Neuronal stem cell (in vitro differentiated cells): ENCODE results near the gene OR2V1.
A peak's percentile ranks its signal among the peaks of the same experiment; 100 is the strongest.

Experiments
- DNase-seq: peaks from one replicate; pipeline ENCODE4 v3.0.0-alpha.2; 2013; ENCODE audit warnings: low spot score
- H2AFZ ChIP-seq: one replicate; pipeline ENCODE4 v1.6.1; 2013; ENCODE audit warnings: mild to moderate bottlenecking, low read length, inconsistent platforms
- H2AK5ac ChIP-seq: 2 replicates; pipeline ENCODE4 v1.6.1; 2013; ENCODE audit warnings: low read depth, mild to moderate bottlenecking, inconsistent platforms, low read length, moderate library complexity, mixed read lengths
- H2BK120ac ChIP-seq: 2 replicates; pipeline ENCODE4 v1.6.1; 2013; ENCODE audit warnings: low read depth, mild to moderate bottlenecking, inconsistent platforms, low read length, moderate library complexity, mixed read lengths
- H2BK12ac ChIP-seq: one replicate; pipeline ENCODE4 v1.6.1; 2013; ENCODE audit warnings: low read length, inconsistent platforms
- H2BK15ac ChIP-seq: 2 replicates; pipeline ENCODE4 v1.6.1; 2013; ENCODE audit warnings: mild to moderate bottlenecking, low read length, inconsistent platforms, mixed read lengths
- H2BK5ac ChIP-seq: one replicate; pipeline ENCODE4 v1.6.1; 2013; ENCODE audit warnings: inconsistent platforms, mild to moderate bottlenecking, low read length, moderate library complexity
- H3K14ac ChIP-seq: one replicate; pipeline ENCODE4 v1.6.1; 2013; ENCODE audit warnings: low read length, inconsistent platforms
- H3K18ac ChIP-seq: 2 replicates; pipeline ENCODE4 v1.6.1; 2013; ENCODE audit warnings: low read length, inconsistent platforms
- H3K23ac ChIP-seq: 2 replicates; pipeline ENCODE4 v1.6.1; 2013; ENCODE audit warnings: low read depth, mild to moderate bottlenecking, mixed read lengths, low read length, inconsistent platforms; ENCODE audit not compliant: poor library complexity
- H3K27ac ChIP-seq: replicated peaks from 3 replicates; pipeline ENCODE4 v1.5.1; 2013; ENCODE audit warnings: low read length, inconsistent platforms
- H3K27me3 ChIP-seq, 3 experiments: 2 replicates each; pipeline ENCODE4 v1.6.1; 2013; ENCODE audit warnings: low read length in 3 of 3, mild to moderate bottlenecking in 2 of 3, inconsistent platforms in 1 of 3, low read depth in 1 of 3, mixed read lengths in 1 of 3, moderate library complexity in 1 of 3; ENCODE audit not compliant: control insufficient read depth in 3 of 3, insufficient read depth in 3 of 3
- H3K36me3 ChIP-seq, 2 donors: replicated peaks in 1 of 2; 2 replicates each; pipeline ENCODE4 v1.6.1; 2013; ENCODE audit warnings: low read length in 2 of 2; ENCODE audit not compliant: control insufficient read depth in 2 of 2, insufficient read depth in 2 of 2
- H3K4ac ChIP-seq: 2 replicates; pipeline ENCODE4 v1.6.1; 2013; ENCODE audit warnings: inconsistent platforms, mild to moderate bottlenecking, low read length, moderate library complexity
- H3K4me1 ChIP-seq, 2 donors: 1 replicate in 1 of 2; 2 replicates in 1 of 2; pipeline ENCODE4 v1.6.1; 2013; ENCODE audit warnings: low read length in 2 of 2, low read depth in 1 of 2; ENCODE audit not compliant: control insufficient read depth in 2 of 2, insufficient read depth in 1 of 2
- H3K4me2 ChIP-seq: one replicate; pipeline ENCODE4 v1.6.1; 2013; ENCODE audit warnings: mild to moderate bottlenecking, low read length, inconsistent platforms; ENCODE audit not compliant: insufficient read depth, poor library complexity, severe bottlenecking
- H3K4me3 ChIP-seq, 2 donors: 2 replicates each; pipeline ENCODE4 v1.5.1; 2013; ENCODE audit warnings: low read length in 2 of 2, mild to moderate bottlenecking in 2 of 2, inconsistent platforms in 1 of 2, moderate library complexity in 1 of 2
- H3K79me1 ChIP-seq: one replicate; pipeline ENCODE4 v1.6.1; 2013; ENCODE audit warnings: low read depth, mild to moderate bottlenecking, inconsistent platforms, low read length, moderate library complexity
- H3K9ac ChIP-seq: one replicate; pipeline ENCODE4 v1.6.1; 2013; ENCODE audit warnings: mild to moderate bottlenecking, low read depth, low read length, inconsistent platforms; ENCODE audit not compliant: poor library complexity
- H3K9me3 ChIP-seq, 2 donors: replicated peaks in 1 of 2; 2 replicates each; pipeline versions ENCODE3 to v1.6.1; 2013; ENCODE audit warnings: low read length in 2 of 2, mild to moderate bottlenecking in 2 of 2, inconsistent platforms in 1 of 2, low read depth in 1 of 2, mixed read lengths in 1 of 2, moderate library complexity in 1 of 2; ENCODE audit not compliant: control insufficient read depth in 2 of 2, insufficient read depth in 1 of 2
- H4K8ac ChIP-seq: one replicate; pipeline ENCODE4 v1.6.1; 2013; ENCODE audit warnings: low read depth, mild to moderate bottlenecking, inconsistent platforms, low read length, moderate library complexity
- H4K91ac ChIP-seq: one replicate; pipeline ENCODE4 v1.6.1; 2013; ENCODE audit warnings: low read length, low read depth, mild to moderate bottlenecking, inconsistent platforms; ENCODE audit not compliant: poor library complexity
- WGBS, 2 donors: extraction: QIAGEN DNeasy Blood & Tissue Kit; methylation state at CpG; one replicate each; pipeline ENCODE4 v1.1.7; 2013; ENCODE audit warnings: missing lambda C conversion rate in 2 of 2, mixed read lengths in 1 of 2; ENCODE audit not compliant: insufficient read length in 2 of 2, insufficient replicate concordance in 1 of 2; ENCODE audit errors: extremely low coverage in 2 of 2; 5-methylcytosine and 5-hydroxymethylcytosine counted together

The OR2V1 gene

GRCh38 chr5:181160152-181160754, 29.3 kb upstream of the OR2V1 start:
- no peaks in the 10 kb centered on the region for H3K79me1 ChIP-seq
- peak overlapping the region; percentile 95 for H3K14ac ChIP-seq
- peak overlapping the region; percentile 92 for H3K9ac ChIP-seq
- H2BK120ac ChIP-seq, result no peak overlapping the region
- H3K27ac ChIP-seq, result peak overlapping the region; percentile 85
- peaks cover 3 to 9% of the 10 kb centered on the region in 2 donors for H3K4me1 ChIP-seq
- H2BK5ac ChIP-seq, result peak overlapping the region; percentile 89
- peak overlapping the region; percentile 51 for H3K4me2 ChIP-seq
- H3K18ac ChIP-seq, result peak overlapping the region; percentile 96
- WGBS, 2 donors, result no CpG with 5 or more reads among the region's 21 CpGs
- no peaks in the 10 kb centered on the region for H3K36me3 ChIP-seq
- H2BK12ac ChIP-seq, result peak overlapping the region; percentile 63
- peak overlapping the region; percentile 89 for H4K91ac ChIP-seq
- peak overlapping the region; percentile 87 for H2AFZ ChIP-seq
- peak overlapping the region; percentile 58 for H3K4ac ChIP-seq
- H3K4me3 ChIP-seq, result peak overlapping the region; percentile 44 to 54
- peak overlapping the region; percentile 92 for H3K23ac ChIP-seq
- H2BK15ac ChIP-seq, result peak overlapping the region; percentile 98
- H3K9me3 ChIP-seq, result no peaks in the 10 kb centered on the region
- H2AK5ac ChIP-seq, result peak overlapping the region; percentile 77
- H3K27me3 ChIP-seq, result peaks cover 0 to 7% (median 2%) of the 10 kb centered on the region in 3 experiments
- peak overlapping the region; percentile 95 for H4K8ac ChIP-seq
- peak; percentile 61 for DNase-seq

- peak overlapping the region; percentile 95 for H4K8ac ChIP-seq
- peak overlapping the region; percentile 92 for H3K9ac ChIP-seq
- H3K27me3 ChIP-seq, result peaks cover 0 to 7% (median under 1%) of the 10 kb centered on the region in 3 experiments
- H3K79me1 ChIP-seq, result no peaks in the 10 kb centered on the region
- peak overlapping the region; percentile 85 for H3K27ac ChIP-seq
- peaks cover 0 to 2% of the 10 kb centered on the region in 2 donors for H3K9me3 ChIP-seq
- peak overlapping the region; percentile 98 for H2BK15ac ChIP-seq
- H3K4me2 ChIP-seq, result no peak overlapping the region
- no peak overlapping the region for H2BK120ac ChIP-seq
- no peak overlapping the region for H2BK5ac ChIP-seq
- peak overlapping the region; percentile 87 for H2AFZ ChIP-seq
- DNase-seq, result peak; percentile 82
- H3K18ac ChIP-seq, result peak overlapping the region; percentile 96
- peak overlapping the region; percentile 95 for H3K14ac ChIP-seq
- peak overlapping the region in 1 of 2 donors; percentile 44 for H3K4me3 ChIP-seq
- no peak overlapping the region for H3K4ac ChIP-seq
- no CpG with 5 or more reads among the region's 20 CpGs for WGBS, 2 donors
- peak overlapping the region; percentile 89 for H4K91ac ChIP-seq
- H3K23ac ChIP-seq, result peak overlapping the region; percentile 92
- no peaks in the 10 kb centered on the region for H3K36me3 ChIP-seq
- peak overlapping the region; percentile 63 for H2BK12ac ChIP-seq
- peak overlapping the region; percentile 77 for H2AK5ac ChIP-seq
- peaks cover 3 to 9% of the 10 kb centered on the region in 2 donors for H3K4me1 ChIP-seq
Observed at GRCh38 chr5:181159286-181160151, 28.6 kb upstream of the OR2V1 start.

GRCh38 chr5:181158869-181159268, 27.9 kb upstream of the OR2V1 start:
- Histone ChIP-seq H3K23ac (no peak overlapping the region), H3K27me3 (peaks cover 0 to 7% (median 0%) of the 10 kb centered on the region in 3 experiments), H2BK5ac (no peak overlapping the region), H3K36me3 (no peaks in the 10 kb centered on the region), H3K4me1 (peaks cover 3 to 9% of the 10 kb centered on the region in 2 donors), H4K8ac (no peak overlapping the region), H3K9me3 (peaks cover 0 to 2% of the 10 kb centered on the region in 2 donors), H2BK12ac (no peak overlapping the region), H4K91ac (no peak overlapping the region), H3K18ac (no peak overlapping the region), H3K9ac (no peak overlapping the region), H3K4me2 (no peak overlapping the region), H3K4ac (no peak overlapping the region), H3K79me1 (no peaks in the 10 kb centered on the region), H2BK15ac (no peak overlapping the region), H2BK120ac (no peak overlapping the region), H3K4me3 (no peak overlapping the region), H2AK5ac (no peak overlapping the region), H3K27ac (no peak overlapping the region), H3K14ac (no peak overlapping the region), H2AFZ (no peak overlapping the region)
- DNase-seq, result no peak
- WGBS, 2 donors, result no CpG with 5 or more reads among the region's 3 CpGs

GRCh38 chr5:181156758-181157157, 25.8 kb upstream of the OR2V1 start:
- Histone ChIP-seq H2BK15ac (no peak overlapping the region), H3K18ac (no peak overlapping the region), H3K9me3 (peaks cover 0 to 2% of the 10 kb centered on the region in 2 donors), H2AFZ (no peak overlapping the region), H3K9ac (no peak overlapping the region), H3K79me1 (no peaks in the 10 kb centered on the region), H2BK12ac (no peak overlapping the region), H3K36me3 (no peaks in the 10 kb centered on the region), H3K4me3 (no peak overlapping the region), H2AK5ac (no peak overlapping the region), H3K27ac (no peak overlapping the region), H3K4me2 (no peak overlapping the region), H3K27me3 (no peaks in the 10 kb centered on the region), H3K23ac (no peak overlapping the region), H2BK120ac (no peak overlapping the region), H2BK5ac (no peak overlapping the region), H3K4ac (no peak overlapping the region), H3K14ac (no peak overlapping the region), H4K8ac (no peak overlapping the region), H4K91ac (no peak overlapping the region), H3K4me1 (peaks cover 3 to 9% of the 10 kb centered on the region in 2 donors)
- no peak for DNase-seq
- no CpG with 5 or more reads among the region's 3 CpGs for WGBS, 2 donors
